LoVo (cell line): ENCODE measurements around the gene APLF.
"Not testable (repeated sequence)": the region's sequence is repeated elsewhere in the genome, so short reads cannot be mapped to it uniquely, and the experiment has no call there.

Experiments used
- DNase-seq: peaks from one replicate; pipeline ENCODE4 v3.0.0-alpha.2; 2016; ENCODE audit warnings: low spot score

Gene APLF

DNA sequence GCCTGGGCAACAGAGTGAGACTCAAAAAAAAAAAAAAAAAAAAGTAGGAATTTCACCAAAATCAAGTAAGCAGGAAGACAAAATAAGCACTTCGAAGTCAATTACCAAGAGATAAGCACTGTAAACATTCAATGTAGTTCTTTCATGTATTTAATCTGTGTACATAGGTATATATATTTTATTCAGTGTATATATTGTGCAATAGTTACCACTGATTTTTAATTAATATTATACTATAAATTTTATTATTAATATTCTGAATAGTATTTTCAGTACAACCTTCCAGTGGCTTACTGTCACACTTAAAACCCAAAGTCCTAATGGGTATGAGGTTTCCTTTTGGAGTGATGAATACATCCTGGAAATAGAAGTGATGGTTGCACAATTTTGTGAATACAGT lies 9.1 kb downstream of the APLF start:
- no peak for DNase-seq

DNA sequence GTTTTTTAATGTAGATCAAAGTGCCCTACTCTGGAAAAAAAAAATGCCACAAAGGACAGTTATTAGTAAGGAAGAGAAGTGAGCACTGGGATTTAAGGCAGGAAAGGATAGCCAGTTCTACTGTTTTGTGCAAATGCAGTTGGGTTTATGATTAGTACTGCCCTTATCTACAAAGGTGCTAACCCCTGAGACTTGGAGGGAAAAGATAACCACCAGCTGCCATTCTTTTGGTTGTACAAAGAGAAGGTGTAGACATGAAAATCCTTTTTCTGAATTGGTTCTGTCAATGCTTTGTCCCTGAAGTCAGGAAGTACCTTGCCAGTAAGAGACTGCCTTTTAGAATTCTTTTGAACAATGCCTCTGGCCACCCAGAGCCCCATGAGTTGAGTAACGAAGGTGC lies 11.3 kb downstream of the APLF start:
- DNase-seq: no peak

DNA sequence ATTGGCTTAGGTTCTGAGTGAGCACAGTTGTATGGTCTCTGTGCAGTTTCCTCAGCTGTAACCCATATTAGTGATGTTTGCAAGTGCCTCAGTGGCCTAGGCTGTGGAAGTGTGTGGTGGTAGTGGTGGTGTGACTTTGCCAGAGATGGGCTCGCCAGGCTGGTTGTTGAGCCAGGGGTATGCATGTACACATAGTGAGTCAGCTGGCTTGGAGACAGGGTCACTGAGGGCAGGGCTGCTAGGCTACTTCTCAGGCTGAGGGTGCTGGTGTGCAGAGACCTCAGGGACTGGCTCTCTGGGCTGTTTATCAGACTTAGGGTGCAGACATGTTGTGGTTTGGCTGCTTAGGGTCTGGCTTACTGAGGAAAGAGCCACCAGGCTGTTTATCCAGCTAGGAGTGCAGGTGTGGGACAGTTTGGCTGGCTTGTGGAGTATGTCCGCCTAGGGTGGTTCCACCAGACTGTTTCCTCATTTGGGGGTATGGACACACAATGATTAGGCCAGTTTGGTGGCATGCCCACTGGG lies 15.0 kb downstream of the APLF start:
- no peak for DNase-seq

DNA sequence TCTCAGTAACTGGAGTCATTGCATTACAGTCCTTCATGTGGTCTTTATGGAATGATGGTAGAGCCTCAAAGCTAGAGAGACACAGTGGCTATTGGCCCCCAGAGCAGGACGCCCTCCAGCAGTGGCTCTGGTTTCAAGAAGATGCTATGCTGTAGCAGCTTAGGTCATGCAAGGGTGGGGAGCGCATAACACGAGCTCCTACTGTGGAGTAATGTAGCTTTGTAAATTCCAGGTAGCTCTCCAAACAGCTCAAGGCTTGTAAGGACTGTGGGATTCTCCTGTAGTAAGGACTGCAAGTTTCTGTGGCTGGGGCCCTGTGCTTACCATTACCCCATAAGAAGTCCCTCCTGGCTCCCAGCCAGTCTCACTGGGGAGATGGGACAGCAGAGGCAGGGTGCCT lies 15.6 kb downstream of the APLF start:
- DNase-seq: no peak

DNA sequence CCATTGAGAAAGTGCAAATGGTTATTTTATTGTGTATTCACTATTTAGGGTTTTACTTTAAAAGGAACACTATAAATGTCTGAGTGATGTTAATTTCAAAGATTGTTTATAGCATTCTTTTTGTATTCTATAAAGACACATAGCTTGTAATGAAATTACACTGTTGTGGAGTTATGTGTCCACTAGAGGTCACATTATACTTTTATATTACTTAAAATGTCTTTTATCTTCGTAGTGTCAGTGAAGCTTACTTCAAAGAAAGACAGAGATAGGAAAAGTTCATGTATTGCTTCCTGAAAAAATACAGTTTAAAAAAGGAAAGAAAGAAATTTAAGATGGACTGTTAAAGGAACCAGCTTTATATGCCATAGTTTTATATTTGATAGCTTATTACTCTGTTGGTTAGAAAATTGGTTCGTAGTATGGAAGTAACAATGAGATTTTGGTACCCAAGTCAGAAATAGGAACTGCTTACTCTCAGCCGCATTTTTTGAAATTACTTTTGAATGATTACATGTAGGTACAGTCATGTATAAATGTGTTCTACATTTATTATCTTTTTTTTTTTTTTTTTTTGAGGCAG lies 20.5 kb downstream of the APLF start:
- DNase-seq: no peak

DNA sequence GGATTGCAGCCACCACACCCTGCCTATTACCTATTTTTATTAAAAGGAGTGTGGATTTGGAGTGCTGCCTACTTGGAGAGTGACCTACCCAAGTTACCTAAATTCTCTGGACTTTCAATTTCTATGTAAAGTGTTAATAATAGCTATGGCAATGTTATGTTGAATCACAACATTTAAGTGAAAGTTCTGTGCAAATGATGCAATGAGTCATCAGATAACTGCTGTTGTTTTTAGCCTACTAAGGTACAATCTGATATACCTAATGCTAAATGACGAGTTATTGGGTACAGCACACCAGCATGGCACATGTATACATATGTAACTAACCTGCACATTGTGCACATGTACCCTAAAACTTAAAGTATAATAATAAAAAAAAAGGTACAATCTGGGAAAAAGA lies 21.2 kb downstream of the APLF start:
- DNase-seq: not testable (repeated sequence)

DNA sequence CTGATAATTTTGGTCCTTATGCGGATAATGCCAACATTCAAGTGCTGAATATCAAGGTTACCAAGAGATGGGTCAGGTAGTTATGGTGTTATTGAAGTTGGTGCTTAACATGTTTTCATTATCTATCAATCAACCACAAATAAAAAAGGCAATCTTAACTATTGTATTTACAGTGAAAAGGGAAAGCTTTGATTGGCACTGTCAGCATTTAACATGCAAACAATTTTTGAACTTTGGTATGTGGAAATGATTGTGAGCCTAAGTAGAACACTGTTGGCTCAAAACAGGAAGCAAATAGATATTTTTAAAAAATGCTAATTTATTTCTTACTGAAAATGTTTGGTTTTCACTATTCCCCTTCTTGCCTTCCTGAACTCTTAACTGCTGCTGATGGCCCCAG lies 21.9 kb downstream of the APLF start:
- no peak for DNase-seq

DNA sequence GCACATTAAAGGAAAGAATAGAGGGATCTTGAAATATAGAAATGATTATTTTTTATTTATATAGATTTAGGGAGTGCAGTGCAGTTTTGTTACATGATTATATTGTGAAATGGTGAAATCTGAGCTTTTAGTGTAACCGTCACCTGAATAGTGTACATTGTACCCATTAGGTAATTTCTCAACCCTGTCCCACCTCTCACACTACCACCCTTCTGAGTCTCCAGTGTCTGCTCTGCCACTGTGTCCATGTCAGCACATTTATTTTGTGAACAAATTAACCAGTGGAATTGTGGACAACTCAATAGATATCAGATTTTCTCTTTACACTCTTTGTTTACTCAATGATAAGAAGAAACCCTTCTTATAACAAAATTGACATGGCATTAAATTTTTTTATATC lies 24.2 kb downstream of the APLF start:
- DNase-seq: no peak

DNA sequence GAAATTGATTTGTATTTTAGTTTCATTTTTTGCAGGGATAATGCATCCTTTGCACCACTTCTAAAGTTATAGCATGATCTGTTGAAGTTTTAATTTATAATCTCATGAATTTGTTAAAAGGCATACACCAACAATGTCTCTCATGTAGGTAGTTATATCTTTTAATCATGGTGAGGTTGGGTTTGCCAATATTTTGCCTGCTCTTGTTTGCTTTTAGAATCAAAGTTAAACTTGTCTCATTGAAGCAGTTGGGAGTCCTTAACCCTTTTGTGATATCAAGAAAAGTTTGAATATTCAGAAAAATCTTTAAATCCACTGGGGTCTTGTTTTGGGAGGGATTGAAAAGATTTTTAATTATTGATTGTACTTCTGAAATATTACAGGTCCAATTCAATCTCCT lies 31.7 kb downstream of the APLF start:
- DNase-seq: no peak

DNA sequence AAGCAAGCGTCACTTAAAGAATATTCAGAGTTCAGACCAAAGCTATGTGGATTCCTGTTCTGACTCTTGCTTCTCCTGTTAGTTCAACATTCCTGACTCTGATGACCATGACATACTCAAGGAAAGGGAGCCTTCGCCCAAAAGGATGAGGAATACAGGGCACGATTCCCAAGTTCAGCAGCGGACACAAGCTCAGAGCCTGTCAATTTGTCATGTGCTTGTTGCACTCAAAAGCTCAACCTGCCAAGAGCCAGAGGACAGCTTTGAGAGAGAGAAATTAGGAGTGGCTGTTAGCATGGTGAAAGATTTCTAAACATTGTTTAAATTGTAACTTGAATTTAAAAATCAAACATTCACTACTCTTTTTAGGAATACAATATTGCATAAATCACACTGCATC lies 33.3 kb downstream of the APLF start:
- no peak for DNase-seq

DNA sequence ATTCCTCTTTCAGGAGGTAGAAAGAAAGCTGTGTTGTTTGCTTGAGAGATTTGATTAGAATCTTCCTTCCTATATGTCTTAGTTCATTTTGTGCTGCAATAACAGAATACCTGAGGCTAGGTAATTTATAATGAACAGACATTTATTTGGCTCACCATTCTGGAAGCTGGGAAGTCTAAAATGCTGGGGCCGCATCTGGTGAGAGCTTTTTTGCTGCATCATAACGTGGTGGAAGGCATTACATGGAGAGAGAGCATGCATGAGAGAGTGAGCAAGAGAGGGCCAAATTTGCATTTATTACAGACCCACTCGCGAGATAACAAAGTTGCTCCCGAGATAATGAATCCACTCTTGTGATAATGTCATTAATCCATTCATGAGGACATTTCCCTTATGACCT lies 34.4 kb downstream of the APLF start:
- no peak for DNase-seq

DNA sequence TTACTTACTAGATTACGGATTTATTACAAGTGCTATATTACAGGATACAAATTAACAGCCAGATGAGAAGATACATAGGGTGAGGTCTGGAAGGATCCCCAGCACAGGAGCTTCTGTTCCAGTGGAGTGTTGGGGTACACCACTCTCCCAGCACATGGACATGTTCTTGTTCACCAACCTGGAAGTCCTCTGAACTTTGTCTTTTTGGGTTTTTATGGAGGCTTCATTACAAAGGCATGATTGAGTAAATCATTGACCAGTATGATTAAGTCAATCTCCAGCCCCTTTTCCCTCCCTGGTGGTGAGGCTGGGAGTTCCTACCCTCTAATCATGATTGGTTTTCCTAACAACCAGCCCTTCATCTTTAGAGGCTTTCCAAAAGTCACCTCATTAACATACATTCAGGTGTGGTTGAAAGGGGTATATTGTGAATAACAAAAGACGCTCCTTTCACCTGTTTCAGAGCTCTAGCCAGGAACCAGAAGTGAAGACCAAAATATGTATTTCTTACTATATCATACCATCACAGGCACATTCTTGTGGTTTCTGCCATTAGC lies 38.3 kb downstream of the APLF start:
- no peak for DNase-seq

DNA sequence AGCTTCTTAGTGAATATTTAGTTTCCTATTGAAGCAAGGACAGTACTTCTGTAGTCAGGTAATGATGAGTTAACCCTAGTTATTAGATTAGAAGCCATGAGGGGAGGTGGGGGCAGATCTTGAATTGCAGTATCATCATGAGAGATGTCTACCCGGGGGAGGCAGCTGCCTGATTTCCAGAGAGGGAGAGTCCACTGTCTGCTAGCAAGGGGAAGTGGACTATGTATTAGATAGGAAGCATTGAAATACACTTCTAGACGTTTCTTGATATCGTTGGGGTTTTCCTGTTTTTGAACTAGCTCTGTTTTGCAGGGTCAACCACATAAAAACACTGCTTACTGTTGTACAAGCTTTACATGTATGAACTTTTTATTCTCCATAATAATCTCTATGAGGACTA lies 38.8 kb downstream of the APLF start:
- DNase-seq: no peak

DNA sequence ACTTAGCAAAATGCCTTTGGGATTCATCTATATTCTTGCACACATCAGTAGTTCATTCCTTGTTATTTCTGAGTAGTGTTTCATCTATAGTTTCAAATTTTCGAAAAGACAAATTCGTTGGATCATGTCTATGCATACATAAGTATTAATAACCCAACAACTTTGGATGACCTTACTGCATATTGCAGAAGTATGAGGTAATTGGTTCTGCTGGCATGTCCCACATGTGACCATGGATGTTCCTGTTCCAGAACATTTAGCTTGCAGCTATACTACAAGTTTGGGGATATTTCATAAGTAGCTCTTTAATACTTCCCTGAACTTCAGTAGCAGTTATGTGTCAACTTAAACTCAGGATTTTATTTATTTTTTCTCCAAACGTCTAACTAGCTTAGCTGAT lies 44.9 kb downstream of the APLF start:
- DNase-seq: no peak

DNA sequence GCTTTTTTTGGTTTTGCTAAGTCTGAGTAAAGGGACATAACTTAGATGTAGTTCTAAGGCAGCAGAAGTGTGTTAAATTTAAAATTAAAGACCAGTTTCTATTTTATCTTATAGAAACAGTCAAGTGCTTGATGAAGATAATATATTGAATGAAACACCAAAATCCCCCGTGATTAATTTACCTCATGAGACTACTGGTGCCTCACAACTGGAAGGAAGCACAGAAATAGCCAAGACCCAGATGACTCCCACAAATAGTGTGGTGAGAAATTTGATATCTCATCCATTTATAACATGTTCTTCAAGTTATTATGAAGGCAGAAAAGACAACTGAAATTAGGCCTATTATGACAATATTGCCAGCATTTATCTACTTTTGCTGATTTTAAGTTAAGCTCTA lies 45.6 kb downstream of the APLF start:
- DNase-seq: no peak

DNA sequence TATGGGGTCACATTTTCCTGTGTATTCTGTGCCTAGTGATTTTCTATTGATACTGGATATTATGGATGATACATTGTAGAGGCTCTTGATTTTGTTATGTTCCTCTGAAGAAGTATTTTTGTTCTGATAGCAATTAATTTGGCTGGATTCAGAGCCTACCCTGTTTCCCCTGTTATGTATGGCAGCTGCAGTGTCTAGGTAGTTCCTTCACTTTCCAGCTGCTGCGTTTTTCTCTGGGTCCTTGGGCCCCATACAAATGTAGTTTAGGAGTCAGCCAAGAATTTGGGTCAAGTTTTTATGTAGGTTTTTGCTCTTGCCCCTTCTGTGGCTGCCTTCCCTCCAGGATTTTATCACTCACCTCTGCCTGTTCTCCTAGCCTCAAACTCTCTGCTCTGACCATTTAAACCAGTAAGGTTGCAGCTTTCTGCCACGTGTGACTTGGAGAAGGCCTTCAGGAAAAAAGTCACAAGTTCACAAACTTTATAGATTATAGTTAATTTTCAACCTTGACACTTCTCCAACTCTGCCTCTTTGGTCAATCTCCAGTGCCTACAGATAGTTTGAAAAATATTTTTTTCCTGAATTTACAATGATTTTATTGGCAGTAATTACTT lies 47.0 kb downstream of the APLF start:
- DNase-seq: no peak

DNA sequence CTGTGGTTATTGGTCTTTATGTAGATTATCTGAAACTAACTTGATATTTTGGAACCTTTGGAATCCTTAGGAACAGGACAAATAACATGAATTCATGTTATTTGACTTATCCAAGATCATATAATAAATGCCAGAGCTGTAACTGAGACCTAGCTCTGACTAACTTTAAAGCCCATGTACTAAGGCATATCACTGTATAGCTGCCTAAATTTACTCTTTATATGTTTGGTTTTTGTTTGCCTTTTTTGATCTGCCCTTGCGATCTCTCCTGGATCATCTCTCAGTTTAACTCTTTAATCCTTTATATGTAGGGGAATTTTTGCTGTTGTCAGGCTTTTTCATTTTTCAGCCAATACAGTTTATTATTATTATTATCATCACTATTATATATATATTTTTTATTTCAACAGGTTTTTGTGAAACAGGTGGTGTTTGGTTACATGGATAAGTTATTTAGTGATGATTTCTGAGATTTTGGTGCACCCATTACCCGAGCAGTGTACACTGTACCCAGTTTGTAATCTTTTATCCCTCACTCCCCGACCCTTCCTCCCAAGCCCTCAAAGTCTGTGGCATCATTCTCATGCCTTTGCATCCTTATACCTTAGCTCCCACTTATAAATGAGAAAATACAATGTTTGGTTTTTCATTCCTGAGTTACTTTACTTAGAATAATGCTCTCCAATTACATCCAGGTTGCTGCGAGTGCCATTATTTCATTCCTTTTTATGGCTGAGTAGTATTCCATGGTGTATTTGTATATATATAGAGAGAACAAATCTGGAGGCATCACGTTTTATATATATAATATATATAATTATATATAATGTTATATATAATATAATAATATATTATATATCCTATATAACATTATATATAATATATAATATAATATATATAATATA lies 48.9 kb downstream of the APLF start:
- no peak for DNase-seq

DNA sequence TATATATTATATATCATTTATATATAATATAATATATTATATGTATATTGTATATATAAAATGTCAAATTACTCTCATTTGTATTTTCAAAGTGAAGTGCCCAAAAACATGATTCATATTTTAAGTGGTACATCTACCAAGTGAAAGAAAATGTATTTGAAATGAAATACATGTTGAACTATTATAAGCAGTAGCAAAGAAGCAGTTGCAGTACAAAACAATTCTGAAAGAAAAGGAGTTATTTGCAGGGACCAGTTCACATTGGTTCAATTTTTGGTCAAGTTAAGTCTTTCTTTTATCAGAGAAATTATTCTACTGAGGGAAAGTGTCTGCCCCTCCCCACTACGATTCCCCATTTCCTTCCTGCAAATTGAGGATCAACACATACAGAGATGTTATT lies 51.9 kb downstream of the APLF start:
- DNase-seq: no peak

DNA sequence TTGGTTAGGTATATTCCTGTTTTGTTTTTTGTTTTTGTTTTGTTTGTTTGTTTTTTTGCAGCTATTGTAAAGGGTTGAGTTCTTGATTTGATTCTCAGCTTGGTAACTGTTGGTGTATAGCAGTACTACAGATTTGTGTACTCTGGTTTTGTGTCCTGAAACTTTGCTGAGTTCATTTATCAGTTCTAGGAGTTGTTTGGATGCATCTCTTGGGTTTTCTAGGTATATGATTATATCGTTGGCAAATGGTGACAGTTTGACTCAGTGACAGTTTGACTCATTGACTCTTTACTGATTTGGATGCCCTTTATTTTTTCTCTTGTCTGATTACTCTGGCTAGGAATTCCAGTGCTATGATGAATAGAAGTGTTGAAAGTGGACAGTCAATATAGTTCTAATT lies 53.7 kb downstream of the APLF start:
- DNase-seq: no peak

DNA sequence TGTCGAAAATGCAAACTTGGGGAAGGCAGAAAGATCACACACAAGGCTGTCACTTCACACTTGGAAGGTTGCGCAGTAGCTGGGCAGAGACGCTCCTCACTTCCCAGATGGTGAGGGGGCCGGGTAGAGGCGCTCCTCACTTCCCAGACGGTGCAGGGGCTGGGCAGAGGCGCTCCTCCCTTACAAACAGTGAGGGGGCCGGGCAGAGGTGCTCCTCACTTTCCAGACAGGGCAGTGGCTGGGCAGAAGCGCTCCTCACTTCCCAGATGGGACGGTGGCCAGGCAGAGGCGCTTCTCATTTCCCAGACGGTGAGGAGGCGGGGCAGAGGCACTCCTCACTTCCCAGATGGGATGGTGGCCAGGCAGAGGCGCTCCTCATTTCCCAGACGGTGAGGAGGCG lies 59.6 kb downstream of the APLF start:
- not testable (repeated sequence) for DNase-seq

DNA sequence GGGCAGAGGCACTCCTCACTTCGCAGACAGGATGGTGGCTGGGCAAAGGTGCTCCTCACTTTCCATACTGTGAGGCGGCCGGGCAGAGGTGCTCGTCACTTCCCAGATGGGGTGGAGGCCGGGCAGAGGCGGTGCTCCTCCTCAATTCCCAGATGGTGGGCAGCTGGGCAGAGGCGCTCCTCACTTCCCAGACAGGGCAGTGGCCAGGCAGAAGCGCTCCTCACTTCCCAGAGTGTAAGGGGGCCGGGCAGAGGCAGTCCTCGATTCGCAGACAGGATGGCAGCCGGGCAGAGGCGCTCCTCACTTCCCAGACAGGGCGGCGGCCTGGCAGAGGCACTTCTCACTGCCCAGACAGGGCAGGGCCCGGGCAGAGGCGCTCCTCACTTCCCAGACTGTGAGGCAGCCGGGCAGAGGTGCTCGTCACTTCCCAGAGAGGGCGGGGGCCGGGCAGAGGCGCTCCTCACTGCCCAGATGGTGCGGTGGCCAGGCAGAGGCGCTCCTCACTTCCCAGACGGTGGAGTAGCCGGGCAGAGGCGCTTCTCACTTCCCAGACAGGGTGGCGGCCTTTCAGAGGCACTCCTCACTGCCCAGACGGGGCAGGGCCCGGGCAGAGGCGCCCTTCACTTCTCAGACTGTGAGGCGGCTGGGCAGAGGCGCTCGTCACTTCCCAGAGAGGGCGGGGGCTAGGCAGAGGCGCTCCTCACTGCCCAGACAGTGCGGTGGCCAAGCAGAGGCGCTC lies 60.1 kb downstream of the APLF start:
- DNase-seq: not testable (repeated sequence)

DNA sequence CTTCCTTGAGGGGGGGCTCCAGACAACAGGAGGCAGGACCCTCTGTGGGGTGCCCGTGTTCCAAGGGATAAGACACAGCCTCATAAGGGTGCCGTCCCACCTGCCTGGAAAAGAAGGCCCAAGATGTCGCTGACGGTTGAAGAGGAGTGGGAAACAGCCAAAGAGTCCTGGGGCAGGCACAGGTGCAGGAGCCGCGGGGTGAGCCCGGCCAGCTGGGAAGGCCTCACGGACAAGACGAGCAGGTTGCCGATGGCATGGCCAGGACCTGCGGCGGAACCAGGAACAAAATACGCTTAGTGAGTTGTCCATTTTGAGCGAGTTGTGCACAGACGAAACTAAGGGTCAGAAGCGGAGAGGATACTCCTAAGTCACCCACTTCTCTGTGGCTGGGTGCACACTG lies 61.8 kb downstream of the APLF start:
- not testable (repeated sequence) for DNase-seq
